H9 (cell line): ENCODE results near the gene CHST15. TPM values are rescaled to one million over a fixed set of nuclear protein-coding genes. Genes with fewer than 3 reads are reported as not detected.

Experiments
- DNase-seq: peaks from one replicate; pipeline ENCODE4 v3.0.0-alpha.2; 2017
- H2AFZ ChIP-seq: one replicate; pipeline ENCODE4 v1.6.1; 2013; ENCODE audit warnings: mild to moderate bottlenecking, low read length, control low read depth, moderate library complexity
- H2AK5ac ChIP-seq: 2 replicates; pipeline ENCODE4 v1.6.1; 2013; ENCODE audit warnings: low read length, control low read depth, mixed read lengths; ENCODE audit not compliant: insufficient read length
- H2BK120ac ChIP-seq: one replicate; pipeline ENCODE4 v1.6.1; 2013; ENCODE audit warnings: low read depth, mild to moderate bottlenecking, low read length, control low read depth, inconsistent platforms; ENCODE audit not compliant: poor library complexity, severe bottlenecking
- H2BK12ac ChIP-seq: 2 replicates; pipeline ENCODE4 v1.6.1; 2013; ENCODE audit warnings: low read length, control low read depth, mixed read lengths, low read depth; ENCODE audit not compliant: insufficient read length
- H2BK15ac ChIP-seq: 2 replicates; pipeline ENCODE4 v1.6.1; 2013; ENCODE audit warnings: low read depth, low read length, control low read depth
- H2BK20ac ChIP-seq: one replicate; pipeline ENCODE4 v1.6.1; 2013; ENCODE audit warnings: low read depth, mild to moderate bottlenecking, low read length, control low read depth, inconsistent platforms; ENCODE audit not compliant: poor library complexity, severe bottlenecking
- H2BK5ac ChIP-seq: 2 replicates; pipeline ENCODE4 v1.6.1; 2013; ENCODE audit warnings: low read length, control low read depth, mixed read lengths; ENCODE audit not compliant: insufficient read length
- H3K14ac ChIP-seq: 2 replicates; pipeline ENCODE4 v1.6.1; 2013; ENCODE audit warnings: low read length, control low read depth; ENCODE audit not compliant: insufficient read depth
- H3K18ac ChIP-seq: 2 replicates; pipeline ENCODE4 v1.6.1; 2013; ENCODE audit warnings: low read depth, mild to moderate bottlenecking, mixed read lengths, low read length, control low read depth; ENCODE audit not compliant: insufficient read length
- H3K23ac ChIP-seq: 2 replicates; pipeline ENCODE4 v1.6.1; 2013; ENCODE audit warnings: low read length, control low read depth, mixed read lengths, low read depth; ENCODE audit not compliant: insufficient read length
- H3K23me2 ChIP-seq: 2 replicates; pipeline ENCODE4 v1.6.1; 2013; ENCODE audit warnings: low read depth, mild to moderate bottlenecking, mixed read lengths, low read length, control low read depth; ENCODE audit not compliant: insufficient read length, poor library complexity, severe bottlenecking
- H3K27ac ChIP-seq: 2 replicates; pipeline ENCODE4 v1.5.1; 2013; ENCODE audit warnings: low read length, control low read depth, mixed read lengths, low read depth; ENCODE audit not compliant: insufficient read length
- H3K27me3 ChIP-seq: 2 replicates; pipeline ENCODE4 v1.6.1; 2013; ENCODE audit warnings: low read length, control low read depth, inconsistent platforms; ENCODE audit not compliant: insufficient read depth
- H3K4ac ChIP-seq: 2 replicates; pipeline ENCODE4 v1.6.1; 2013; ENCODE audit warnings: low read depth, mild to moderate bottlenecking, control low read depth, inconsistent platforms, low read length, moderate library complexity
- H3K4me1 ChIP-seq: 2 replicates; pipeline ENCODE4 v1.6.1; 2013; ENCODE audit warnings: low read length, control low read depth, inconsistent platforms; ENCODE audit not compliant: insufficient read depth
- H3K4me2 ChIP-seq: 2 replicates; pipeline ENCODE4 v1.6.1; 2013; ENCODE audit warnings: low read length, control low read depth, mixed read lengths; ENCODE audit not compliant: insufficient read length, insufficient read depth
- H3K56ac ChIP-seq: 2 replicates; pipeline ENCODE4 v1.6.1; 2013; ENCODE audit warnings: low read depth, mild to moderate bottlenecking, mixed read lengths, low read length, control low read depth; ENCODE audit not compliant: insufficient read length
- H3K79me1 ChIP-seq: 2 replicates; pipeline ENCODE4 v1.6.1; 2013; ENCODE audit warnings: low read depth, mild to moderate bottlenecking, moderate library complexity, low read length, control low read depth, inconsistent platforms; ENCODE audit not compliant: insufficient read depth, poor library complexity, severe bottlenecking
- H3K79me2 ChIP-seq: 2 replicates; pipeline ENCODE4 v1.6.1; 2013; ENCODE audit warnings: low read length, control low read depth, inconsistent platforms; ENCODE audit not compliant: insufficient read depth
- H3K9ac ChIP-seq: 2 replicates; pipeline ENCODE4 v1.6.1; 2013; ENCODE audit warnings: low read length, control low read depth, mixed read lengths; ENCODE audit not compliant: insufficient read length; ENCODE audit errors: extremely low read depth
- H3K9me3 ChIP-seq: one replicate; pipeline ENCODE4 v1.6.1; 2013; ENCODE audit warnings: low read depth, low read length, inconsistent platforms; ENCODE audit not compliant: control insufficient read depth
- H3T11ph ChIP-seq: one replicate; pipeline ENCODE4 v1.6.1; 2013; ENCODE audit warnings: mild to moderate bottlenecking, low read length, control low read depth, inconsistent platforms
- H4K20me1 ChIP-seq: one replicate; pipeline ENCODE4 v1.6.1; 2013; ENCODE audit not compliant: control insufficient read depth, insufficient read length, insufficient read depth
- H4K5ac ChIP-seq: 2 replicates; pipeline ENCODE4 v1.6.1; 2013; ENCODE audit warnings: low read depth, mild to moderate bottlenecking, mixed read lengths, low read length, control low read depth; ENCODE audit not compliant: insufficient read length
- H4K8ac ChIP-seq: replicated peaks from 2 replicates; pipeline ENCODE4 v1.6.1; 2013; ENCODE audit warnings: low read length, control low read depth, mixed read lengths, low read depth; ENCODE audit not compliant: insufficient read length
- H4K91ac ChIP-seq: 2 replicates; pipeline ENCODE4 v1.6.1; 2013; ENCODE audit warnings: low read depth, mild to moderate bottlenecking, moderate library complexity, mixed read lengths, low read length, control low read depth; ENCODE audit not compliant: insufficient read length
- H3K27ac Mint-ChIP-seq, 3 experiments: 2 replicates in 2 of 3; 3 replicates in 1 of 3; pipeline ENCODE4 v1.8.0; 2020 to 2021; ENCODE audit warnings: mixed read lengths in 3 of 3, mild to moderate bottlenecking in 1 of 3, moderate library complexity in 1 of 3
- H3K27me3 Mint-ChIP-seq: 2 replicates; pipeline ENCODE4 v1.8.0; 2021; ENCODE audit warnings: low read depth, mild to moderate bottlenecking, moderate library complexity, mixed read lengths
- H3K36me3 Mint-ChIP-seq, 3 experiments: 2 replicates in 2 of 3; 3 replicates in 1 of 3; pipeline ENCODE4 v1.8.0; 2020 to 2021; ENCODE audit warnings: low read depth in 3 of 3, mixed read lengths in 3 of 3; ENCODE audit not compliant: insufficient read depth in 1 of 3
- H3K4me1 Mint-ChIP-seq, 2 experiments: 2 replicates each; pipeline ENCODE4 v1.8.0; 2020; ENCODE audit warnings: mixed read lengths in 2 of 2
- H3K4me3 Mint-ChIP-seq, 2 experiments: 2 replicates in 1 of 2; 3 replicates in 1 of 2; pipeline ENCODE4 v1.8.0; 2020 to 2021; ENCODE audit warnings: mild to moderate bottlenecking in 2 of 2, mixed read lengths in 2 of 2, moderate library complexity in 1 of 2
- H3K9me3 Mint-ChIP-seq, 2 experiments: 2 replicates in 1 of 2; 3 replicates in 1 of 2; pipeline ENCODE4 v1.8.0; 2020; ENCODE audit warnings: mild to moderate bottlenecking in 2 of 2, mixed read lengths in 2 of 2, moderate library complexity in 1 of 2
- CTCF ChIP-seq: fragments of 200-600 bp; sonication (generic); conservative IDR thresholded peaks from 3 replicates; pipeline ENCODE4 v1.8.0; 2021; ENCODE audit warnings: antibody characterized with exemption, mild to moderate bottlenecking
- WGBS: extraction: QIAGEN DNeasy Blood & Tissue Kit; methylation state at CpG from one replicate; pipeline ENCODE4 v1.1.7; 2013; ENCODE audit warnings: missing lambda C conversion rate, low lambda C conversion rate, mixed read lengths; ENCODE audit not compliant: insufficient read length; ENCODE audit errors: extremely low coverage; 5-methylcytosine and 5-hydroxymethylcytosine counted together
- total RNA-seq: library from RNA; stranded (reverse); gene quantifications from 2 replicates; pipeline ENCODE4 v1.2.1, GENCODE V29; 2021

CHST15 gene
- total RNA-seq, 1 experiment from 2014 or later: 8.7 TPM

- no peak overlapping the region for H2AFZ ChIP-seq
- no peak overlapping the region for H2BK20ac ChIP-seq
- H3K36me3 Mint-ChIP-seq: no peaks in the 10 kb centered on the region
- H3K4ac ChIP-seq: no peak overlapping the region
- no peak overlapping the region for H2AK5ac ChIP-seq
- DNase-seq: no peak
- H4K5ac ChIP-seq: no peak overlapping the region
- no peak overlapping the region for H3K56ac ChIP-seq
- H4K20me1 ChIP-seq: no peaks in the 10 kb centered on the region
- H4K91ac ChIP-seq: no peak overlapping the region
- no peaks in the 10 kb centered on the region for H3K9me3 Mint-ChIP-seq
- H2BK5ac ChIP-seq: no peak overlapping the region
- no peak overlapping the region for H3K4me2 ChIP-seq
- no CpG with 5 or more reads among the region's 11 CpGs for WGBS
- peaks cover 5% of the 10 kb centered on the region; the same call in 1 of the 2 replicates for H3K27me3 Mint-ChIP-seq
- H3K27ac ChIP-seq: no peak overlapping the region
- H2BK120ac ChIP-seq: no peak overlapping the region
- no peak overlapping the region for H2BK12ac ChIP-seq
- no peaks in the 10 kb centered on the region for H3K79me1 ChIP-seq
- H2BK15ac ChIP-seq: no peak overlapping the region
- no peak overlapping the region for H3K9ac ChIP-seq
- no peak for TF ChIP-seq CTCF
- no peak overlapping the region for H4K8ac ChIP-seq
- no peaks in the 10 kb centered on the region for H3K4me1 ChIP-seq
- no peak overlapping the region for H3K4me3 Mint-ChIP-seq
- no peak overlapping the region for H3K14ac ChIP-seq
- no peak overlapping the region for H3K23ac ChIP-seq
- H3K27ac Mint-ChIP-seq: no peak overlapping the region
- H3K23me2 ChIP-seq: no peaks in the 10 kb centered on the region
- H3K27me3 ChIP-seq: no peaks in the 10 kb centered on the region
- peaks cover 0 to 7% of the 10 kb centered on the region in 2 experiments; a peak in 2 of 4 replicates for H3K4me1 Mint-ChIP-seq
- no peak overlapping the region for H3T11ph ChIP-seq
- no peaks in the 10 kb centered on the region for H3K9me3 ChIP-seq
- H3K18ac ChIP-seq: no peak overlapping the region
- H3K79me2 ChIP-seq: no peaks in the 10 kb centered on the region
These were observed 26.5 kb upstream of the CHST15 start for GRCh38 chr10:124119946-124120345.
